H1 (cell line): ENCODE measurements around the gene YIPF2. TPM values are rescaled to one million over a fixed set of nuclear protein-coding genes. Genes with fewer than 3 reads are reported as not detected.
A peak's percentile ranks its signal among the peaks of the same experiment; 100 is the strongest.

Experiments
- CTCF ChIA-PET: fragments of 300-600 bp; sonication (Branson Sonifier 250); formaldehyde crosslinking; loops from one replicate; lab custom pipeline; 2021; ENCODE audit not compliant: partially characterized antibody; lab: Charles Lee
- POLR2A ChIA-PET: fragments of 300-600 bp; sonication (Branson Sonifier 250); formaldehyde crosslinking; loops from one replicate; lab custom pipeline; 2021; ENCODE audit warnings: inconsistent platforms; ENCODE audit not compliant: partially characterized antibody; lab: Charles Lee
- DNase-seq, 2 experiments: peaks; one replicate each; pipeline versions ENCODE4 v3.0.0 to v3.0.0-alpha.2; 2010 to 2022; ENCODE audit warnings: low spot score in 2 of 2, low read depth in 1 of 2, mixed read lengths in 1 of 2
- FAIRE-seq: peaks from 2 replicates; lab custom pipeline; 2011; peaks lifted over from hg19 to GRCh38; lab: Jason Lieb, UNC
- H2AFZ ChIP-seq: 2 replicates; pipeline ENCODE4 v1.8.1; 2012; ENCODE audit warnings: low read length, inconsistent platforms
- H2AK5ac ChIP-seq: 2 replicates; pipeline ENCODE4 v1.6.1; 2013; ENCODE audit warnings: low read depth, low read length
- H2BK120ac ChIP-seq: replicated peaks from 2 replicates; pipeline ENCODE3; 2013; ENCODE audit warnings: low read depth, low read length, inconsistent platforms
- H2BK12ac ChIP-seq: 2 replicates; pipeline ENCODE4 v1.6.1; 2013; ENCODE audit warnings: low read depth, low read length
- H2BK15ac ChIP-seq: 2 replicates; pipeline ENCODE4 v1.6.1; 2013; ENCODE audit warnings: low read length
- H2BK20ac ChIP-seq: 2 replicates; pipeline ENCODE4 v1.6.1; 2013; ENCODE audit warnings: low read length
- H2BK5ac ChIP-seq: 2 replicates; pipeline ENCODE4 v1.6.1; 2013; ENCODE audit warnings: low read depth, low read length
- H3K14ac ChIP-seq: 2 replicates; pipeline ENCODE4 v1.6.1; 2013; ENCODE audit warnings: inconsistent platforms; ENCODE audit not compliant: insufficient read length
- H3K18ac ChIP-seq: 2 replicates; pipeline ENCODE4 v1.6.1; 2013; ENCODE audit warnings: low read length; ENCODE audit errors: extremely low read depth
- H3K23ac ChIP-seq: 2 replicates; pipeline ENCODE4 v1.6.1; 2013; ENCODE audit warnings: inconsistent platforms; ENCODE audit not compliant: insufficient read length
- H3K23me2 ChIP-seq: 2 replicates; pipeline ENCODE4 v1.6.1; 2013; ENCODE audit warnings: low read depth, low read length
- H3K27ac ChIP-seq: 2 replicates; pipeline ENCODE4 v1.6.1; 2011; ENCODE audit warnings: low read depth, low read length, inconsistent platforms
- H3K27me3 ChIP-seq, 4 experiments: replicated peaks in 1 of 4; 1 replicate in 1 of 4; 2 replicates in 3 of 4; pipeline versions ENCODE4 v1.6.1 to v1.8.1; 2011 to 2013; ENCODE audit warnings: low read length in 3 of 4, mild to moderate bottlenecking in 3 of 4, inconsistent platforms in 2 of 4, mixed read lengths in 2 of 4, moderate library complexity in 1 of 4; ENCODE audit not compliant: control insufficient read depth in 3 of 4, insufficient read depth in 3 of 4; ENCODE audit errors: extremely low read depth in 1 of 4
- H3K36me3 ChIP-seq, 4 experiments: 2 replicates each; pipeline versions ENCODE4 v1.6.1 to v1.8.1; 2011 to 2013; ENCODE audit warnings: mild to moderate bottlenecking in 4 of 4, low read length in 3 of 4, moderate library complexity in 2 of 4, control low read depth in 1 of 4, inconsistent platforms in 1 of 4; ENCODE audit not compliant: insufficient read depth in 4 of 4, control insufficient read depth in 2 of 4
- H3K4ac ChIP-seq: replicated peaks from 2 replicates; pipeline ENCODE3; 2013; ENCODE audit warnings: low read length, low read depth, mixed read lengths, inconsistent platforms; ENCODE audit not compliant: insufficient read length
- H3K4me1 ChIP-seq, 4 experiments: replicated peaks in 1 of 4; 1 replicate in 1 of 4; 2 replicates in 3 of 4; pipeline versions ENCODE4 v1.6.1 to v1.8.1; 2011 to 2013; ENCODE audit warnings: low read length in 3 of 4, inconsistent platforms in 2 of 4, mixed read lengths in 1 of 4; ENCODE audit not compliant: insufficient read depth in 4 of 4, control insufficient read depth in 3 of 4
- H3K4me2 ChIP-seq, 2 experiments: 2 replicates each; pipeline versions ENCODE4 v1.6.1 to v1.8.1; 2011 to 2013; ENCODE audit warnings: low read depth in 2 of 2, low read length in 2 of 2, control low read depth in 1 of 2, inconsistent platforms in 1 of 2, mild to moderate bottlenecking in 1 of 2; ENCODE audit not compliant: insufficient read depth in 1 of 2
- H3K4me3 ChIP-seq, 4 experiments: fragments of 200-600, 300-600 bp in 1 of 4; sonication (generic), shearing (Covaris generic), sonication (Bioruptor Twin) in 1 of 4; 2 replicates each; pipeline versions ENCODE4 v1.5.1 to v1.8.1; 2011 to 2016; ENCODE audit warnings: low read length in 4 of 4, low read depth in 3 of 4, control low read depth in 2 of 4, inconsistent platforms in 2 of 4, mild to moderate bottlenecking in 2 of 4, mixed read lengths in 1 of 4, moderate library complexity in 1 of 4; ENCODE audit not compliant: insufficient read depth in 2 of 4; ENCODE audit errors: extremely low read depth in 1 of 4
- H3K56ac ChIP-seq: replicated peaks from 2 replicates; pipeline ENCODE3; 2013; ENCODE audit warnings: low read depth, mild to moderate bottlenecking, mixed read lengths, low read length, inconsistent platforms; ENCODE audit not compliant: insufficient read length
- H3K79me1 ChIP-seq: 2 replicates; pipeline ENCODE4 v1.6.1; 2013; ENCODE audit warnings: low read depth, low read length, control low read depth
- H3K79me2 ChIP-seq, 2 experiments: 2 replicates each; pipeline versions ENCODE4 v1.6.1 to v1.8.1; 2012 to 2013; ENCODE audit warnings: low read length in 2 of 2, mild to moderate bottlenecking in 2 of 2, inconsistent platforms in 1 of 2; ENCODE audit not compliant: insufficient read depth in 2 of 2, control insufficient read depth in 1 of 2
- H3K9ac ChIP-seq, 4 experiments: replicated peaks in 1 of 4; 1 replicate in 1 of 4; 2 replicates in 3 of 4; pipeline versions ENCODE4 v1.6.1 to v1.8.1; 2011 to 2013; ENCODE audit warnings: low read depth in 3 of 4, low read length in 3 of 4, control low read depth in 2 of 4, mild to moderate bottlenecking in 2 of 4, moderate library complexity in 2 of 4, inconsistent platforms in 1 of 4; ENCODE audit errors: extremely low read depth in 1 of 4
- H3K9me3 ChIP-seq, 2 experiments: 2 replicates each; pipeline versions ENCODE4 v1.6.1 to v1.8.1; 2012 to 2013; ENCODE audit warnings: mild to moderate bottlenecking in 2 of 2, moderate library complexity in 2 of 2, control low read depth in 1 of 2, inconsistent platforms in 1 of 2, low read depth in 1 of 2, low read length in 1 of 2, mixed read lengths in 1 of 2; ENCODE audit not compliant: insufficient read depth in 2 of 2
- H4K20me1 ChIP-seq, 2 experiments: replicated peaks in 1 of 2; 2 replicates each; pipeline versions ENCODE3 to v1.8.1; 2011 to 2013; ENCODE audit warnings: inconsistent platforms in 2 of 2, low read length in 2 of 2, mild to moderate bottlenecking in 1 of 2; ENCODE audit not compliant: insufficient read depth in 2 of 2, control insufficient read depth in 1 of 2
- H4K5ac ChIP-seq: 2 replicates; pipeline ENCODE4 v1.6.1; 2013; ENCODE audit warnings: low read length, low read depth, mixed read lengths, inconsistent platforms; ENCODE audit not compliant: insufficient read length
- H4K8ac ChIP-seq: 2 replicates; pipeline ENCODE4 v1.8.0; 2013; ENCODE audit warnings: mild to moderate bottlenecking, moderate library complexity, low read length, inconsistent platforms; ENCODE audit not compliant: insufficient read depth; ENCODE audit errors: extremely low read depth
- H4K91ac ChIP-seq: replicated peaks from 2 replicates; pipeline ENCODE3; 2013; ENCODE audit warnings: low read length, mixed read lengths, inconsistent platforms; ENCODE audit not compliant: insufficient read length
- BACH1 ChIP-seq: IDR thresholded peaks from 2 replicates; pipeline ENCODE4 v1.6.1; 2012; ENCODE audit warnings: low read length, improper control_type of control experiment
- BRCA1 ChIP-seq: IDR thresholded peaks from 2 replicates; pipeline ENCODE4 v1.6.1; 2012; ENCODE audit warnings: low read depth, low read length, improper control_type of control experiment
- CHD2 ChIP-seq: IDR thresholded peaks from 2 replicates; pipeline ENCODE4 v1.6.1; 2012; ENCODE audit warnings: low read length, improper control_type of control experiment
- KDM4A ChIP-seq: IDR thresholded peaks from one replicate; pipeline ENCODE4 v1.7.1; 2012; ENCODE audit warnings: low read depth, mild to moderate bottlenecking, moderate library complexity, low read length, inconsistent platforms; ENCODE audit not compliant: severe bottlenecking
- SIN3A ChIP-seq, 2 experiments: IDR thresholded peaks in 1 of 2; conservative IDR thresholded peaks in 1 of 2; 2 replicates each; pipeline ENCODE4 v1.6.1; 2011 to 2012; ENCODE audit warnings: low read length in 2 of 2, improper control_type of control experiment in 1 of 2, low read depth in 1 of 2, mild to moderate bottlenecking in 1 of 2
- YY1 ChIP-seq: IDR thresholded peaks from 2 replicates; pipeline ENCODE4 v1.6.1; 2011; ENCODE audit warnings: low read depth, mild to moderate bottlenecking, low read length
- WGBS, 2 experiments: shearing (Covaris generic) in 1 of 2; methylation state at CpG; one replicate each; pipeline versions ENCODE4 v1.1.6 to v1.1.7; 2013 to 2015; ENCODE audit warnings: low lambda C conversion rate in 2 of 2, mixed read lengths in 2 of 2, inconsistent platforms in 1 of 2, low coverage in 1 of 2, missing lambda C conversion rate in 1 of 2; ENCODE audit not compliant: insufficient replicate concordance in 2 of 2, insufficient coverage in 1 of 2, insufficient read length in 1 of 2; ENCODE audit errors: extremely low coverage in 1 of 2, missing lambda C conversion rate in 1 of 2; 5-methylcytosine and 5-hydroxymethylcytosine counted together
- polyA plus RNA-seq, 7 experiments: library from polyadenylated mRNA; depleted of rRNA in 3 of 7; stranded (reverse) in 5 of 7; unstranded in 2 of 7; fragments of >200 nt in 5 of 7; fragments of 200-250 nt in 2 of 7; gene quantifications; 1 replicate in 5 of 7; 2 replicates in 1 of 7; 4 replicates in 1 of 7; pipeline versions ENCODE4 v1.2.1 to v1.2.3, GENCODE V29; 2011 to 2013; ENCODE audit warnings: missing spikeins in 2 of 7, mixed read lengths in 2 of 7
- total RNA-seq: library from RNA; stranded (reverse); fragmentation: NEBNext Ultra II Directional; extraction: Animal tissue kit (Norgen Biotek cat#: 25700); gene quantifications from 2 replicates; pipeline ENCODE4 v1.2.1, GENCODE V29; 2021
- TF ChIP-seq, protein P1 (sequence below), 3 experiments: IDR thresholded peaks; 1 replicate in 2 of 3; 2 replicates in 1 of 3; pipeline versions ENCODE4 v1.5.1 to v1.6.1; 2011; ENCODE audit warnings: low read length in 3 of 3, mild to moderate bottlenecking in 3 of 3, inconsistent platforms in 2 of 3, low read depth in 1 of 3, moderate library complexity in 1 of 3; ENCODE audit not compliant: insufficient read depth in 1 of 3; ENCODE audit errors: control extremely low read depth in 1 of 3

Gene YIPF2
- total and polyA plus RNA-seq, 2 of the 8 experiments (the other 6 are each of a cell fraction or from before 2014, with no cell fraction given) = 48.3 to 112 TPM

DNA sequence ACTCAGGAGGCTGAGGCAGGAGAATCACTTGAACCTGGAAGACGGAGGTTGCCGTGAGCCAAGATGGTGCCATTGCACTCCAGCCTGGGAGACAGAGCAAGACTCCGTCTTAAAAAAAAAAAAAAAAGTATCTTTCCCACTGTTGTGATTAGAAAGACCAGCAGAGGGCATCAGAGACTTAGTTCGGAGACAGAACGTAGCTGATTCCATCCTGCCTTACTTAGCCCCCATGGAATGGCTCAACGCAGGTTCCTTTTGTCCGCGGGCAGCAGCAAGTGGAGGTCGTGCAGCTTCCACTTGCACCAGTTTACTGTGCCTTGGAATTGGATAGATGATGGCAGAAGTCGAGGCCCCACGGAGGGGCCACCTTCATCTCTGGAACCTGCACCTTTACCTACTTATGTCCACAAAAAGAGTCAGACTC is 8.2 kb upstream of the YIPF2 start:
- Histone ChIP-seq H3K23ac (no peak overlapping the region), H4K8ac (no peak overlapping the region), H3K4me3 (no peak overlapping the region), H4K20me1 (no peaks in the 10 kb centered on the region), H3K18ac (no peak overlapping the region), H3K27me3 (no peaks in the 10 kb centered on the region), H4K5ac (no peak overlapping the region), H2AK5ac (no peak overlapping the region), H2BK120ac (no peak overlapping the region), H3K4me1 (no peaks in the 10 kb centered on the region; a peak in 1 of 7 replicates), H3K79me2 (no peaks in the 10 kb centered on the region; a peak in 1 of 4 replicates), H3K4me2 (no peak overlapping the region), H3K9ac (no peak overlapping the region), H3K9me3 (no peaks in the 10 kb centered on the region), H3K56ac (no peak overlapping the region), H3K14ac (no peak overlapping the region), H3K4ac (no peak overlapping the region), H4K91ac (no peak overlapping the region), H3K79me1 (no peaks in the 10 kb centered on the region), H2BK15ac (no peak overlapping the region), H2BK12ac (no peak overlapping the region), H2AFZ (no peak overlapping the region), H3K27ac (no peak overlapping the region), H3K23me2 (no peaks in the 10 kb centered on the region), H2BK20ac (no peak overlapping the region), H2BK5ac (no peak overlapping the region), H3K36me3 (no peaks in the 10 kb centered on the region; a peak in 1 of 8 replicates)
- POLR2A ChIA-PET = interaction anchor here (0.6 to 1.6 kb wide), 10 partner anchors 14 to 247 kb away, joined by 3 to 5 read pairs (median 3); partner anchors contain the start of gene SMARCA4
- peak; percentile 50 for FAIRE-seq
- 20% methylated on average over 11 of the region's 11 CpGs; no CpG with 5 or more reads in 1 of the 2 experiments for WGBS, 2 experiments
- DNase-seq = no peak
- CTCF ChIA-PET = interaction anchor here (0.5 to 9.7 kb wide), 38 partner anchors 8 to 193 kb away, joined by 3 to 110 read pairs (median 4); partner anchors contain the start of genes CARM1 and SMARCA4
- TF ChIP-seq KDM4A (no peak), BRCA1 (no peak), BACH1 (0 out of 2 replicates have a peak, but pooled peaks have one; percentile 17), SIN3A (conservative IDR thresholded peaks at IDR 0.05 in 1 of 2, IDR thresholded peaks at IDR 0.05 in 1 of 2; ENCODE audit: low read depth in 1 of 2, low read length in 2 of 2) (peak in 1 of 2 experiments; percentile 41; a peak in 1 of 4 replicates), CHD2 (no peak), YY1 (peak; percentile 42; the same call in 1 of the 2 replicates)
- TF ChIP-seq, protein P1, sequence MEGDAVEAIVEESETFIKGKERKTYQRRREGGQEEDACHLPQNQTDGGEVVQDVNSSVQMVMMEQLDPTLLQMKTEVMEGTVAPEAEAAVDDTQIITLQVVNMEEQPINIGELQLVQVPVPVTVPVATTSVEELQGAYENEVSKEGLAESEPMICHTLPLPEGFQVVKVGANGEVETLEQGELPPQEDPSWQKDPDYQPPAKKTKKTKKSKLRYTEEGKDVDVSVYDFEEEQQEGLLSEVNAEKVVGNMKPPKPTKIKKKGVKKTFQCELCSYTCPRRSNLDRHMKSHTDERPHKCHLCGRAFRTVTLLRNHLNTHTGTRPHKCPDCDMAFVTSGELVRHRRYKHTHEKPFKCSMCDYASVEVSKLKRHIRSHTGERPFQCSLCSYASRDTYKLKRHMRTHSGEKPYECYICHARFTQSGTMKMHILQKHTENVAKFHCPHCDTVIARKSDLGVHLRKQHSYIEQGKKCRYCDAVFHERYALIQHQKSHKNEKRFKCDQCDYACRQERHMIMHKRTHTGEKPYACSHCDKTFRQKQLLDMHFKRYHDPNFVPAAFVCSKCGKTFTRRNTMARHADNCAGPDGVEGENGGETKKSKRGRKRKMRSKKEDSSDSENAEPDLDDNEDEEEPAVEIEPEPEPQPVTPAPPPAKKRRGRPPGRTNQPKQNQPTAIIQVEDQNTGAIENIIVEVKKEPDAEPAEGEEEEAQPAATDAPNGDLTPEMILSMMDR (IDR thresholded peaks at IDR 0.05; ENCODE audit: control extremely low read depth in 1 of 3, insufficient read depth in 1 of 3, low read depth in 1 of 3, low read length in 3 of 3) = peak in 2 of 3 experiments; percentile 69 to 72; a peak in 3 of 4 replicates
